SK-N-SH (cell line): ENCODE measurements around the gene P2RX2. TPM values are rescaled to one million over a fixed set of nuclear protein-coding genes. Genes with fewer than 3 reads are reported as not detected.

ENCODE experiments used
- CTCF ChIA-PET: fragments of 300-600, 350-600 bp; formaldehyde crosslinking; extraction: SDS; loops from one replicate; lab custom pipeline; 2021; lab: Yijun Ruan, JAX
- POLR2A ChIA-PET: fragments of 350-600 bp; sonication (Branson Sonifier 250); formaldehyde crosslinking; extraction: SDS; loops from one replicate; lab custom pipeline; 2020; ENCODE audit warnings: antibody characterized with exemption, inconsistent platforms; lab: Yijun Ruan, JAX
- DNase-seq: peaks from one replicate; pipeline ENCODE4 v3.0.0; 2012
- H2AFZ ChIP-seq: fragments of 200-600 bp; sonication (generic); 2 replicates; pipeline ENCODE4 v1.8.1; 2016; ENCODE audit warnings: antibody characterized with exemption, mild to moderate bottlenecking, low read depth
- H3F3A ChIP-seq: fragments of 200-600 bp; sonication (generic); replicated peaks from 2 replicates; pipeline ENCODE3; 2016; ENCODE audit warnings: antibody characterized with exemption, mild to moderate bottlenecking; ENCODE audit not compliant: insufficient read depth
- H3K27ac ChIP-seq, 2 experiments: fragments of 200-500 bp in 1 of 2; fragments of 200-600 bp in 1 of 2; sonication (Bioruptor generic) in 1 of 2; sonication (generic), shearing (Covaris generic) in 1 of 2; 2 replicates each; pipeline versions ENCODE4 v1.5.1 to v1.6.1; 2014 to 2016; ENCODE audit warnings: low read depth in 2 of 2, inconsistent platforms in 1 of 2, low read length in 1 of 2, mild to moderate bottlenecking in 1 of 2, mixed read lengths in 1 of 2
- H3K27me3 ChIP-seq: fragments of 200-600 bp; sonication (generic), shearing (Covaris generic); 2 replicates; pipeline ENCODE4 v1.6.1; 2016; ENCODE audit warnings: mixed run types; ENCODE audit not compliant: insufficient read depth
- H3K36me3 ChIP-seq, 2 experiments: fragments of 200-500 bp in 1 of 2; fragments of 200-600 bp in 1 of 2; sonication (Bioruptor generic) in 1 of 2; sonication (generic) in 1 of 2; replicated peaks in 1 of 2; 2 replicates each; pipeline versions ENCODE3 to v1.5.1; 2014 to 2016; ENCODE audit warnings: low read length in 1 of 2, mild to moderate bottlenecking in 1 of 2; ENCODE audit not compliant: insufficient read depth in 2 of 2, control insufficient read depth in 1 of 2
- H3K4me1 ChIP-seq, 2 experiments: fragments of 200-500 bp in 1 of 2; fragments of 200-600 bp in 1 of 2; sonication (Bioruptor generic) in 1 of 2; sonication (generic), shearing (Covaris generic) in 1 of 2; 2 replicates each; pipeline versions ENCODE4 v1.5.1 to v1.6.1; 2014 to 2016; ENCODE audit warnings: low read depth in 1 of 2, low read length in 1 of 2, mixed run types in 1 of 2; ENCODE audit not compliant: insufficient read depth in 2 of 2, control insufficient read depth in 1 of 2
- H3K4me2 ChIP-seq: fragments of 200-600 bp; sonication (generic), shearing (Covaris generic); 2 replicates; pipeline ENCODE4 v1.6.1; 2017; ENCODE audit warnings: mixed run types
- H3K4me3 ChIP-seq, 2 experiments: fragments of 200-500 bp in 1 of 2; fragments of 200-600 bp in 1 of 2; sonication (Bioruptor generic) in 1 of 2; sonication (generic), shearing (Covaris generic) in 1 of 2; 2 replicates each; pipeline versions ENCODE4 v1.5.1 to v1.8.1; 2014 to 2016; ENCODE audit warnings: low read depth in 2 of 2, inconsistent platforms in 1 of 2, low read length in 1 of 2, mild to moderate bottlenecking in 1 of 2, mixed read lengths in 1 of 2, moderate library complexity in 1 of 2
- H3K79me2 ChIP-seq: fragments of 200-600 bp; sonication (generic); 2 replicates; pipeline ENCODE4 v1.8.1; 2017; ENCODE audit warnings: mild to moderate bottlenecking; ENCODE audit not compliant: insufficient read depth
- H3K9ac ChIP-seq: fragments of 200-600 bp; sonication (generic); 2 replicates; pipeline ENCODE4 v1.6.1; 2017; ENCODE audit warnings: mixed run types
- H3K9me2 ChIP-seq: fragments of 200-600 bp; sonication (generic); 2 replicates; pipeline ENCODE4 v1.6.1; 2017; ENCODE audit warnings: mixed run types
- H3K9me3 ChIP-seq: fragments of 200-600 bp; sonication (generic); 2 replicates; pipeline ENCODE4 v1.6.1; 2017; ENCODE audit warnings: mixed run types, mild to moderate bottlenecking, moderate library complexity
- H4K20me1 ChIP-seq: fragments of 200-600 bp; sonication (generic); 2 replicates; pipeline ENCODE4 v1.6.1; 2017; ENCODE audit warnings: mild to moderate bottlenecking, mixed run types; ENCODE audit not compliant: insufficient read depth
- ELF1 ChIP-seq: IDR thresholded peaks from 2 replicates; pipeline ENCODE4 v1.4.0; 2012
- EP300 ChIP-seq, 2 experiments: IDR thresholded peaks; 2 replicates each; pipeline versions ENCODE4 v1.4.0 to v1.6.1; 2012; ENCODE audit warnings: borderline replicate concordance in 1 of 2, low read depth in 1 of 2, low read length in 1 of 2
- EZH2phosphoT487 ChIP-seq: fragments of 200-600 bp; sonication (generic); IDR thresholded peaks from 2 replicates; pipeline ENCODE4 v1.6.1; 2017; ENCODE audit warnings: low read depth, mixed run types, mild to moderate bottlenecking, antibody characterized with exemption, moderate library complexity, borderline replicate concordance
- FOSL2 ChIP-seq: IDR thresholded peaks from 2 replicates; pipeline ENCODE4 v1.4.0; 2012; ENCODE audit warnings: low read depth, mild to moderate bottlenecking, moderate library complexity, borderline replicate concordance
- FOXJ3 ChIP-seq: sonication (generic); formaldehyde crosslinking; IDR thresholded peaks from 2 replicates; pipeline ENCODE4 v1.5.1; 2020; ENCODE audit warnings: mild to moderate bottlenecking, missing genetic modification reagents
- GABPA ChIP-seq: IDR thresholded peaks from 2 replicates; pipeline ENCODE4 v1.4.0; 2012; ENCODE audit warnings: low read depth, mild to moderate bottlenecking
- IRF3 ChIP-seq: fragments of 150-350 bp; IDR thresholded peaks from 2 replicates; pipeline ENCODE4 v1.6.1; 2016; ENCODE audit warnings: mild to moderate bottlenecking, low read depth, low read length
- MEF2A ChIP-seq: IDR thresholded peaks from 2 replicates; pipeline ENCODE4 v1.4.0; 2012; ENCODE audit warnings: low read depth, borderline replicate concordance
- MXI1 ChIP-seq: IDR thresholded peaks from 2 replicates; pipeline ENCODE4 v1.6.1; 2012; ENCODE audit warnings: mild to moderate bottlenecking, low read depth, low read length, improper control_type of control experiment
- RAD21 ChIP-seq: IDR thresholded peaks from 2 replicates; pipeline ENCODE4 v1.6.1; 2012; ENCODE audit warnings: mild to moderate bottlenecking, low read length
- RXRA ChIP-seq: IDR thresholded peaks from 2 replicates; pipeline ENCODE4 v1.4.0; 2012; ENCODE audit warnings: low read depth, mild to moderate bottlenecking, borderline replicate concordance
- TEAD4 ChIP-seq: IDR thresholded peaks from 2 replicates; pipeline ENCODE4 v1.4.0; 2012; ENCODE audit warnings: mild to moderate bottlenecking, borderline replicate concordance; ENCODE audit not compliant: insufficient read depth
- ZBTB33 ChIP-seq: IDR thresholded peaks from 2 replicates; pipeline ENCODE4 v1.4.0; 2012; ENCODE audit warnings: low read depth, borderline replicate concordance
- WGBS: methylation state at CpG from one replicate; pipeline ENCODE4 v1.1.6; 2017; ENCODE audit warnings: low lambda C conversion rate; 5-methylcytosine and 5-hydroxymethylcytosine counted together
- polyA plus RNA-seq, 3 experiments: library from polyadenylated mRNA; depleted of rRNA; stranded (reverse); fragments of >200 nt; gene quantifications; 2 replicates each; pipeline ENCODE4 v1.2.3, GENCODE V29; 2012
- TF ChIP-seq, protein P1 (sequence below): IDR thresholded peaks from 2 replicates; pipeline ENCODE4 v1.6.1; 2012; ENCODE audit warnings: mild to moderate bottlenecking, low read depth, low read length, moderate library complexity
- TF ChIP-seq, protein P2 (sequence below): IDR thresholded peaks from 2 replicates; pipeline ENCODE4; 2012
- TF ChIP-seq, protein P3 (sequence below): IDR thresholded peaks from 2 replicates; pipeline ENCODE4 v1.4.0; 2012; ENCODE audit warnings: low read depth

Gene P2RX2
- polyA plus RNA-seq, 1 of the 3 experiments (the other 2 are of a cell fraction) = 0.03 TPM

DNA sequence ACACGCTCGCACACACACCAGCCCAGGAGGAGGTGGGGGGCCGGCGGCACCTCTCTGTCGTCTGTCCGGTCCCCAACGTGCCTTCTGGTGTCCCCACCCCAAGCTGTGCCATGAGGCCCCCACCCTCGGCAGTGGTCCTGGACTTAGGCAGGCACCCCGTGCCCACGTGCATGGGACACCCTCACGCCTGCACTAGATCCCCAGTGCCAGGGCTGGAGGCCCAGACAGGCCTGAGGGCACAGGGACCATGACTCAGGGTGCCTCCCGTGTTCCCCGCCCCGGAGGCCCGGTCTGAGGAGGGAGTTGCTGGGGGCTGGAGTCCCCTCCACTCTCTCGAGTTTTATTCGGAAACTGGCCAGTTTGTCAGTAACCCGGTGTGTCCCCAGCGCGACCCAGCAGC is 47.0 kb upstream of the P2RX2 start (continued):
- TF ChIP-seq MXI1 (no peak), GABPA (no peak)

GRCh38 chr12:132572106-132572505 is 46.5 kb upstream of the P2RX2 start:
- TF ChIP-seq FOSL2 (no peak), TEAD4 (no peak), RAD21 (no peak), EP300 (IDR thresholded peaks at IDR 0.05; ENCODE audit: borderline replicate concordance in 1 of 2, low read depth in 1 of 2, low read length in 1 of 2) (no peak), IRF3 (no peak), ELF1 (no peak), FOXJ3 (CRISPR knock-in tag) (no peak), EZH2phosphoT487 (no peak), ZBTB33 (no peak), MEF2A (no peak), RXRA (no peak), GABPA (no peak)
- TF ChIP-seq, protein P1, sequence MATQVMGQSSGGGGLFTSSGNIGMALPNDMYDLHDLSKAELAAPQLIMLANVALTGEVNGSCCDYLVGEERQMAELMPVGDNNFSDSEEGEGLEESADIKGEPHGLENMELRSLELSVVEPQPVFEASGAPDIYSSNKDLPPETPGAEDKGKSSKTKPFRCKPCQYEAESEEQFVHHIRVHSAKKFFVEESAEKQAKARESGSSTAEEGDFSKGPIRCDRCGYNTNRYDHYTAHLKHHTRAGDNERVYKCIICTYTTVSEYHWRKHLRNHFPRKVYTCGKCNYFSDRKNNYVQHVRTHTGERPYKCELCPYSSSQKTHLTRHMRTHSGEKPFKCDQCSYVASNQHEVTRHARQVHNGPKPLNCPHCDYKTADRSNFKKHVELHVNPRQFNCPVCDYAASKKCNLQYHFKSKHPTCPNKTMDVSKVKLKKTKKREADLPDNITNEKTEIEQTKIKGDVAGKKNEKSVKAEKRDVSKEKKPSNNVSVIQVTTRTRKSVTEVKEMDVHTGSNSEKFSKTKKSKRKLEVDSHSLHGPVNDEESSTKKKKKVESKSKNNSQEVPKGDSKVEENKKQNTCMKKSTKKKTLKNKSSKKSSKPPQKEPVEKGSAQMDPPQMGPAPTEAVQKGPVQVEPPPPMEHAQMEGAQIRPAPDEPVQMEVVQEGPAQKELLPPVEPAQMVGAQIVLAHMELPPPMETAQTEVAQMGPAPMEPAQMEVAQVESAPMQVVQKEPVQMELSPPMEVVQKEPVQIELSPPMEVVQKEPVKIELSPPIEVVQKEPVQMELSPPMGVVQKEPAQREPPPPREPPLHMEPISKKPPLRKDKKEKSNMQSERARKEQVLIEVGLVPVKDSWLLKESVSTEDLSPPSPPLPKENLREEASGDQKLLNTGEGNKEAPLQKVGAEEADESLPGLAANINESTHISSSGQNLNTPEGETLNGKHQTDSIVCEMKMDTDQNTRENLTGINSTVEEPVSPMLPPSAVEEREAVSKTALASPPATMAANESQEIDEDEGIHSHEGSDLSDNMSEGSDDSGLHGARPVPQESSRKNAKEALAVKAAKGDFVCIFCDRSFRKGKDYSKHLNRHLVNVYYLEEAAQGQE = no peak
- TF ChIP-seq, protein P2, sequence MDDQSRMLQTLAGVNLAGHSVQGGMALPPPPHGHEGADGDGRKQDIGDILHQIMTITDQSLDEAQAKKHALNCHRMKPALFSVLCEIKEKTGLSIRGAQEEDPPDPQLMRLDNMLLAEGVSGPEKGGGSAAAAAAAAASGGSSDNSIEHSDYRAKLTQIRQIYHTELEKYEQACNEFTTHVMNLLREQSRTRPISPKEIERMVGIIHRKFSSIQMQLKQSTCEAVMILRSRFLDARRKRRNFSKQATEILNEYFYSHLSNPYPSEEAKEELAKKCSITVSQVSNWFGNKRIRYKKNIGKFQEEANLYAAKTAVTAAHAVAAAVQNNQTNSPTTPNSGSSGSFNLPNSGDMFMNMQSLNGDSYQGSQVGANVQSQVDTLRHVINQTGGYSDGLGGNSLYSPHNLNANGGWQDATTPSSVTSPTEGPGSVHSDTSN = no peak
- TF ChIP-seq, protein P3, sequence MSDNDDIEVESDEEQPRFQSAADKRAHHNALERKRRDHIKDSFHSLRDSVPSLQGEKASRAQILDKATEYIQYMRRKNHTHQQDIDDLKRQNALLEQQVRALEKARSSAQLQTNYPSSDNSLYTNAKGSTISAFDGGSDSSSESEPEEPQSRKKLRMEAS = no peak
- Histone ChIP-seq H3K27me3 (no peaks in the 10 kb centered on the region), H3K9me2 (no peaks in the 10 kb centered on the region), H3K36me3 (peaks cover 0 to 56% of the 10 kb centered on the region in 2 experiments), H2AFZ (no peak overlapping the region), H3F3A (no peaks in the 10 kb centered on the region), H3K9me3 (no peaks in the 10 kb centered on the region), H3K9ac (no peak overlapping the region), H3K4me3 (no peak overlapping the region), H3K27ac (no peak overlapping the region), H3K4me2 (no peak overlapping the region), H3K4me1 (no peaks in the 10 kb centered on the region), H3K79me2 (no peaks in the 10 kb centered on the region), H4K20me1 (no peaks in the 10 kb centered on the region)
- DNase-seq = no peak
- ChIA-PET POLR2A (no interaction called here), CTCF (no interaction called here)
- WGBS = 97% methylated on average over 5 of the region's 26 CpGs
